ENCODE measurements around the gene MPHOSPH9. TPM values are rescaled to one million over a fixed set of nuclear protein-coding genes. Genes with fewer than 3 reads are reported as not detected.

MPHOSPH9 gene
- total RNA-seq, 4 donors from 2014 or later: 3.5 to 16.8 (median 9.8) TPM

DNA sequence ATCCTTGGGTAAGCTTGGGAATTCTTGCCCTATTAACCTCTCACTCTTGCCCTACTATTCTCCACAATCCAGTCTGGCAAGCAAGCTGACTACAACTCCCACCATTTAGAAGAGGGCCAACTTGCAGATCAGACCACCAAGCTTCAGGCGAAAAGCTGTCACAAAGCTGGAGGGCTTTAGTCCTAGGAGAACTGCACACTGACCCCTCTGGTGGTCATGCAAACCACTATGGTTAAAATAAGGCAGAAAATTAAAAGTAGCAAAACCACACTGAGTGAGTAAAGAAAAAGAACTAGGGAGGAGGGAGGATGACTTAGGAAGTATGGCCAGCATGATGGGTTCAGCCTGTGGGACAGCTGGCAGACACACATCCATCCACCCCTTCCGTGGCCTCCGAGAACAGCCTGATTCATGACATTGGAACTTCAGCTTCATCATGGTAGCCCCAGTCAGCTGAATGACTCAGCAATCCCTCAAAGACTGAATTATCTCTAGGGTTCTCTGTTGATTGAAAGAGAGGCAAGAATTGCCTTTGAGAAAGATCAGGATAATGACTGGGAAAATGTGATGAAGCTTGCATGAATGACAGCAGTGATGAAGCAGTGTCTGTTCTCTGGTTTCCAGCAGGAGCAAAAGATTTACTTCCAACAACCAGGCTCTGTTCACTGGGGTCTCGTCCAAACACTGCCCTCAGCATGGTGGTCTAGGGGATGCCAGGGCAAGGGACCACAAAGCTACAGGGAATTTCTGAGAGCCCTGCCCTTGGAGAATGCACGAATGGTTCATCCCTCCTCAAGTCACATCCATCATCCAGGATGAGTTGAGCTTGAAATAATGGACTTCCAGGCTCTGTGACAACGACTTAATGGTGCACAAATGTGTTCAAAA, 106.4 kb downstream of the MPHOSPH9 start:
- H3K4me3 ChIP-seq (ENCODE audit: low read depth, poor library complexity, severe bottlenecking): no peak overlapping the region
- 49 to 58% methylated on average over 6 of the region's 6 CpGs for WGBS, 2 donors
- TF ChIP-seq, protein P1, sequence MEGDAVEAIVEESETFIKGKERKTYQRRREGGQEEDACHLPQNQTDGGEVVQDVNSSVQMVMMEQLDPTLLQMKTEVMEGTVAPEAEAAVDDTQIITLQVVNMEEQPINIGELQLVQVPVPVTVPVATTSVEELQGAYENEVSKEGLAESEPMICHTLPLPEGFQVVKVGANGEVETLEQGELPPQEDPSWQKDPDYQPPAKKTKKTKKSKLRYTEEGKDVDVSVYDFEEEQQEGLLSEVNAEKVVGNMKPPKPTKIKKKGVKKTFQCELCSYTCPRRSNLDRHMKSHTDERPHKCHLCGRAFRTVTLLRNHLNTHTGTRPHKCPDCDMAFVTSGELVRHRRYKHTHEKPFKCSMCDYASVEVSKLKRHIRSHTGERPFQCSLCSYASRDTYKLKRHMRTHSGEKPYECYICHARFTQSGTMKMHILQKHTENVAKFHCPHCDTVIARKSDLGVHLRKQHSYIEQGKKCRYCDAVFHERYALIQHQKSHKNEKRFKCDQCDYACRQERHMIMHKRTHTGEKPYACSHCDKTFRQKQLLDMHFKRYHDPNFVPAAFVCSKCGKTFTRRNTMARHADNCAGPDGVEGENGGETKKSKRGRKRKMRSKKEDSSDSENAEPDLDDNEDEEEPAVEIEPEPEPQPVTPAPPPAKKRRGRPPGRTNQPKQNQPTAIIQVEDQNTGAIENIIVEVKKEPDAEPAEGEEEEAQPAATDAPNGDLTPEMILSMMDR (IDR thresholded peaks at IDR 0.05): no peak
- TF ChIP-seq POLR2A (IDR thresholded peaks at IDR 0.05): no peak
- peak in 1 of 2 donors; percentile 59 for DNase-seq (ENCODE audit: low spot score in 2 of 2)
- intact Hi-C loops (cut with DNase I; ENCODE audit: low total_unique reads): no loop called here

DNA sequence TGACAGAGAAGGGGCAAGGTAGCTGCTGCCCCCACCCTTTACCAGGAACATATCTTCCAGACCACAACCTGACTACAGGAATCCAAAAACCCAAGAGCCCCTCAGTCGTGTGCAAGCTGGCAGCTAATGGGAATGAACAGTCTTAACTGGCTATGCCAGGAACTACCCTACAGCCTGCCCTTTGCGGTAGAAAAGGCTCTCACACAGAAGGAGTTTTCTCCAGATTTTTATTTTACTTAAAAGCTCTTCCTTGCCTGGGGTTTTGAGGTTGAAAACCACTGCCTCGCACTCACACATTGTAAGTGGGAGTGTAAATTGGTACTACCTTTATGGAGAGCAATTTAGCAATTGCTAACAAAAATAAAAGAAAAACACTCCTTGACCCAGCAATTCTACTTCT, 110.3 kb downstream of the MPHOSPH9 start:
- no peak for TF ChIP-seq POLR2A (IDR thresholded peaks at IDR 0.05)
- TF ChIP-seq, protein P1 (IDR thresholded peaks at IDR 0.05): no peak
- intact Hi-C loops (cut with DNase I; ENCODE audit: low total_unique reads): no loop called here
- no peak for DNase-seq (ENCODE audit: low spot score in 2 of 2)
- 84 to 91% methylated on average over 3 of the region's 3 CpGs for WGBS, 2 donors
- no peak overlapping the region for H3K4me3 ChIP-seq (ENCODE audit: low read depth, poor library complexity, severe bottlenecking)

DNA sequence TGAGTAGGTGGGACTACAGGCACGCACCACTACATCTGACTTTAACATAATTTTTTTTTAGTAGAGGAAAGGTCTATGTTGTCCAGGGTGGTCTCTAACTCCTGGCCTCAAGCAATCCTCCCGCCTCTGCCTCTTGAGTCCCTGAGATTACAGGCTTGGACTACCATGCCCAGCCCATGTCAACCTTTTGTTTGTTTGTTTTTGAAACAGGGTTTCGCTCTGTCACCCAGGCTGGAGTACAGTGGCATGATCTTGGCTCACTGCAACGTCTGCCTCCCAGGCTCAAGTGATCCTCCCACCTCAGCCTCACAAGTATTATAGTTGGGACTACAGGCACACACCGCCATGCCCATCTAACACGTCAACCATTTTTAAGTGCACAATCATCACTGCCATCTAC, 111.3 kb downstream of the MPHOSPH9 start:
- no peak overlapping the region for H3K4me3 ChIP-seq (ENCODE audit: low read depth, poor library complexity, severe bottlenecking)
- no peak for DNase-seq (ENCODE audit: low spot score in 2 of 2)
- intact Hi-C loops (cut with DNase I; ENCODE audit: low total_unique reads): no loop called here
- WGBS, 2 donors: 84 to 91% methylated on average over 6 of the region's 6 CpGs
- TF ChIP-seq POLR2A (IDR thresholded peaks at IDR 0.05): no peak
- TF ChIP-seq, protein P1 (IDR thresholded peaks at IDR 0.05): no peak

- intact Hi-C loops (cut with DNase I; ENCODE audit: low total_unique reads): no loop called here
- no peak overlapping the region for H3K4me3 ChIP-seq (ENCODE audit: low read depth, poor library complexity, severe bottlenecking)
- no peak for TF ChIP-seq POLR2A (IDR thresholded peaks at IDR 0.05)
- TF ChIP-seq, protein P1 (IDR thresholded peaks at IDR 0.05): no peak
- WGBS, 2 donors: 26 to 58% methylated on average over 3 of the region's 3 CpGs
- DNase-seq (ENCODE audit: low spot score in 2 of 2): no peak
These were observed 112.3 kb downstream of the MPHOSPH9 start for GRCh38 chr12:123120452-123121166.

GRCh38 chr12:123119808-123120207, 113.1 kb downstream of the MPHOSPH9 start:
- DNase-seq (ENCODE audit: low spot score in 2 of 2): no peak
- TF ChIP-seq, protein P1 (IDR thresholded peaks at IDR 0.05): no peak
- TF ChIP-seq POLR2A (IDR thresholded peaks at IDR 0.05): no peak
- intact Hi-C loops (cut with DNase I; ENCODE audit: low total_unique reads): no loop called here
- H3K4me3 ChIP-seq (ENCODE audit: low read depth, poor library complexity, severe bottlenecking): no peak overlapping the region
- 75 to 82% methylated on average over 7 of the region's 7 CpGs for WGBS, 2 donors

Data from lower leg skin (tissue), 4 donors.